Measurements from ENCODE around the gene CXCL14.

DNA sequence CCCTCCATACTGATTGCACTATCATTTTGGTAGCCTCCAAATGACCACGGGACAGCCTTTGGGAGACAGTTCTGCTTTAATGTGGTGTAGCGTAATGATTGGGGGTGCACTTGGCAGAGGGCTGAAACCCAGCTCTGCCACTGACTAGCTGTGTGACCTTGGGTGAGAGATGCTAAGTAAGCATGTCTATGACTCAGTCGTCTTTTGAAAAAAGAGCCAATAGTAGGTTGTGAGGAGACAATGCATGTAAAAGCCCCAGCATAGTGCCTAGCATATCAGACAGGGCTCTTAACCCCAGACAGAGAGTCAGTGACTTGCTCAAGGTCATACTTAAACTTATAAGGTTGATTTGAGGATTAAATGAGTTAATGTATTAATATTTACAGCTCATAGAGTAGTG, 18.0 kb upstream of the CXCL14 start:
- TF ChIP-seq POLR2AphosphoS5 (IDR thresholded peaks at IDR 0.05; ENCODE audit: low read depth, low read length), result no peak
- no peak for TF ChIP-seq POLR2A (IDR thresholded peaks at IDR 0.05; ENCODE audit: low read depth, low read length)
- TF ChIP-seq SPI1 (IDR thresholded peaks at IDR 0.05; ENCODE audit: low read depth, low read length), result no peak
- no peak for TF ChIP-seq TAF1 (IDR thresholded peaks at IDR 0.05; ENCODE audit: low read depth, low read length)
- TF ChIP-seq PAX5 (IDR thresholded peaks at IDR 0.05; ENCODE audit: insufficient read depth, low read length, severe bottlenecking), result no peak
- TF ChIP-seq POU2F2 (IDR thresholded peaks at IDR 0.05; ENCODE audit: low read depth, low read length), result no peak

Data from GM12891 (cell line).